GM12892 (cell line): ENCODE results near the gene MAPK12.

ENCODE experiments used
- DNase-seq: peaks from one replicate; pipeline ENCODE4 v3.0.0; 2011; ENCODE audit not compliant: insufficient read length
- FAIRE-seq: peaks from 2 replicates; lab custom pipeline; 2011; peaks lifted over from hg19 to GRCh38; lab: Jason Lieb, UNC
- POLR2A ChIP-seq: IDR thresholded peaks from 2 replicates; pipeline ENCODE4 v1.6.1; 2011; ENCODE audit warnings: low read depth, low read length, control low read depth
- POLR2AphosphoS5 ChIP-seq: IDR thresholded peaks from 2 replicates; pipeline ENCODE4 v1.6.1; 2011; ENCODE audit warnings: low read depth, low read length, control low read depth
- TAF1 ChIP-seq: IDR thresholded peaks from 2 replicates; pipeline ENCODE4 v1.6.1; 2011; ENCODE audit warnings: low read depth, mild to moderate bottlenecking, control low read depth, low read length, borderline replicate concordance

The MAPK12 gene

GRCh38 chr22:50286701-50287318, 25.3 kb upstream of the MAPK12 start:
- FAIRE-seq, result no peak
- TF ChIP-seq POLR2A (0 out of 2 replicates have a peak, but pooled peaks have one; percentile 9), POLR2AphosphoS5 (no peak)
- DNase-seq, result no peak

DNA sequence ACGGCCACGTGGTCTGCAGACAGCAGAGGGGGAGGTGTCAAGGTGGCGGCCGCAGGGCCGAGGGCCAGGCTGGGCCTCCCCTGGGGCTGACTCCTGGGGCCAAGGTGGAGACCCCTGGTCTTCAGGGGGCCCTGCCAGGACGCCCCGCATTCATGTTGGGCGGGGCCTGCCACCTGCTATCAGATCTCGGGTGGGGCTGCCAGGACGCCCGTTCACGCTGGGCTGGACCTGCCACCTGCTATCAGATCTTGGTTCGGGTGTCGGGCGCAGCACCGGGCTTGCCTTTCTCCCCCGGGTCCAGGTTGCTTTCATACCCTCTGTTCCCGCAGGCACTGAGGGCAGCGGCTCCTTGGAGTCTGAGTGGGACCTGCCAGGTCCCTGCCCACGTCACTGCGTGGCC, 24.8 kb upstream of the MAPK12 start:
- no peak for TF ChIP-seq POLR2A
- no peak for TF ChIP-seq TAF1
- no peak for TF ChIP-seq POLR2AphosphoS5
- DNase-seq (no peak), FAIRE-seq (no peak)

DNA sequence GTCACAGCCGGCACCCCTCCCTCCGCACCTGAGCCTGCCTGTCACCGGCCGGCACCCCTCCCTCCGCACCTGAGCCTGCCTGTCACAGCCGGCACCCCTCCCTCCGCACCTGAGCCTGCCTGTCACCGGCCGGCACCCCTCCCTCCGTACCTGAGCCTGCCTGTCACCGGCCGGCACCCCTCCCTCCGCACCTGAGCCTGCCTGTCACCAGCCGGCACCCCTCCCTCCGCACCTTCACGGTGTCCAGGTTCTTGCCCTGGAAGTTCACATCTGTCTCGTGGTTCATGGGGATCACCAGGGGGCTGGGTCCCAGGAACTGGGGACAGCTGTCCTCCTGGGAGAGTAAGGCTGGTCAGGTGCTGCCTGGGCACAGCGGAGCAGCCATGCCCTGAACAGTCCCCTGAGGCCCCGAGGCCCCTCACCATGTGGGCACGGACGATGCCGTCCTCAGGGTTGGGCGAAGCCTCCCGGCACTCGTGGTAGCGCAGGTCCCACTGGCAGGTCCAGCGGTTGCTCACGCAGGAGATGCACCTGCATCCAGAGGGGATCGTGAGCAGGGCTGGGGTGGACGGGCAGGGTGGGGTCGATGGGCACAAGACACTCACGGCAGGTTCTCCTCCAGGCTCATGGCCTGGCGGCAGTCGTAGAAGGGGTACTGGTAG, 24.2 kb upstream of the MAPK12 start:
- no peak for TF ChIP-seq POLR2AphosphoS5
- no peak for TF ChIP-seq TAF1
- TF ChIP-seq POLR2A, result no peak
- FAIRE-seq, result no peak
- no peak for DNase-seq

DNA sequence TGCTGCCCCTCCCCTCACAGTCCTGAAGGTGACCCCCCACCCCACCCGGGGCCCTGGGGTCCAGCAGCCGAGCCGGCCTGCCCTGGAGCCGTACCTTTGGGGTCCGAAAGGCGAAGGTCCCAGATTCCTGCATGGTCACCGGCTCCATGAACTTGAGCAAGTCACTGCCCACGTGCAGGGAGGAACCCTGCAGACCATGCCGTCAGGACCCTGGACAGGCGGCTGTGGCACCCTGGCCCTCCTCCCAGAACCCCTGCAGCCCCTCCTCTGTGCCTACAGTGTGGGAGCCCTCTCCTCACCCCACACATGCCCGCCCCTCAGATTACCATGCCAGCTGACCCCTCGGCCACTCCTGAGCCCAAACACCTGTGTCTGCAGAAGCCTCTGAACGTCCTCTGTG, 23.0 kb upstream of the MAPK12 start:
- DNase-seq (no peak), FAIRE-seq (no peak)
- TF ChIP-seq TAF1, result no peak
- no peak for TF ChIP-seq POLR2A
- TF ChIP-seq POLR2AphosphoS5, result no peak

GRCh38 chr22:50283821-50284220, 22.3 kb upstream of the MAPK12 start:
- no peak for DNase-seq
- no peak for FAIRE-seq
- TF ChIP-seq POLR2AphosphoS5 (no peak), TAF1 (no peak), POLR2A (no peak)

DNA sequence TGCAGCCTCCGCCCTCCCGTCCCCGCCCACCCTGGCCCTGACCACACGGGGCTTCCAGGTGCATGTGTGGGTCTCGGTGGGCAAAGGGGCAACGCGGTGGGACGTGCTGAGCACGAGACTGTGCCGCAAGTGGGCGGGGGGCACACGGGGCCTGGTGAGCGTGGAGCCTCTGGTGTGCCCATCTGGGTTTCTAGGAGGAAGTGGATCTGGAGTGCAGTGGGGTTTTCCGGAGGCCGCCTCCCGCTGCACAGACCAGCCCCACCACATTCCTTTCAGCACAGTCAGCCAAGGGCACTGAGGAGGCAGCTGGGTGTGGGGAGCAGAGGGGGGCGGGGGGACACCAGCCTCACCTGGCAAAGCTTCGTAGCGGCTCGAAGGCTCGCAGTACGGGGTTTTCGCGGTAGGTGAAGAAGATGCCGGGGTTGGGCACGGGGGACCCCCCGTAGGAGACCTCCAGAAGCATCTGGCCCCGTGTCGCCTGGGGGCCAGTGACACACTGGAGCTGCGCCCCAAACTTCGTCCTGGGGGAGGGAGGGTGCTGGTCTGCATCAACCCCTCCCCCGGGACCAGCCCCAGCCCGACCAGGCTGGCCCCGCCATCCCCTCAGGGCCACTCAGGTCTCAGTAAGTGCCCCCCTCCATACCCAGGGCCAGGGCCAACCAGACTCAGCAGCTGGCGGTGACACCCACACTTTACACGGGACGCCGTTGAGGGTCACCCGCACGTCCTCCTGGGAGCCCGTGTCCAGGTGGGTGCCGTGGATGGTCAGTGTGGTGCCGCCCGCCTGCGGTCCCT, 21.1 kb upstream of the MAPK12 start:
- no peak for FAIRE-seq
- DNase-seq, result no peak
- no peak for TF ChIP-seq POLR2AphosphoS5
- no peak for TF ChIP-seq POLR2A
- no peak for TF ChIP-seq TAF1

- TF ChIP-seq POLR2A (no peak), POLR2AphosphoS5 (no peak), TAF1 (no peak)
- FAIRE-seq (no peak), DNase-seq (no peak)
Measured at GRCh38 chr22:50281957-50282356, 20.5 kb upstream of the MAPK12 start.

DNA sequence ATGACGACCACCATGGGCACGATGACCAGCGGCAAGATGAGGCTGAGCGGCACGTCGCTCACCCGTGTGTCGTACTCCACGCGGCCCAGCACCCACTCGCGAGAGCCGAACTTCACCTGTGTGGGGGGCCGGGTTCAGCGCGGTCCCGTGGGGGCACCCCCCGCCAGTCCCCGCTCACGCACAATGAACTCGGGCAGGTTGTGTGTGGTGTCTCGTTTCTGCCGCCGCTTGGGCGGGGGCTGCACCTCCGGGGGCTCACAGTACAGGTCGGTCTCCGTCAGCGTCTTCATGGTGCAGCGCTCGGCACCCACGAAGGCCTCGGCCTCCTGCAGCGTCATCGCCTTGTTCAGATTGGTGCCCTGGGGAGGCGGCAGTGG, 19.9 kb upstream of the MAPK12 start:
- no peak for FAIRE-seq
- DNase-seq, result no peak
- no peak for TF ChIP-seq TAF1

GRCh38 chr22:50280708-50281383, 19.4 kb upstream of the MAPK12 start:
- DNase-seq (no peak), FAIRE-seq (no peak)
- TF ChIP-seq POLR2A (no peak), TAF1 (no peak), POLR2AphosphoS5 (no peak)

DNA sequence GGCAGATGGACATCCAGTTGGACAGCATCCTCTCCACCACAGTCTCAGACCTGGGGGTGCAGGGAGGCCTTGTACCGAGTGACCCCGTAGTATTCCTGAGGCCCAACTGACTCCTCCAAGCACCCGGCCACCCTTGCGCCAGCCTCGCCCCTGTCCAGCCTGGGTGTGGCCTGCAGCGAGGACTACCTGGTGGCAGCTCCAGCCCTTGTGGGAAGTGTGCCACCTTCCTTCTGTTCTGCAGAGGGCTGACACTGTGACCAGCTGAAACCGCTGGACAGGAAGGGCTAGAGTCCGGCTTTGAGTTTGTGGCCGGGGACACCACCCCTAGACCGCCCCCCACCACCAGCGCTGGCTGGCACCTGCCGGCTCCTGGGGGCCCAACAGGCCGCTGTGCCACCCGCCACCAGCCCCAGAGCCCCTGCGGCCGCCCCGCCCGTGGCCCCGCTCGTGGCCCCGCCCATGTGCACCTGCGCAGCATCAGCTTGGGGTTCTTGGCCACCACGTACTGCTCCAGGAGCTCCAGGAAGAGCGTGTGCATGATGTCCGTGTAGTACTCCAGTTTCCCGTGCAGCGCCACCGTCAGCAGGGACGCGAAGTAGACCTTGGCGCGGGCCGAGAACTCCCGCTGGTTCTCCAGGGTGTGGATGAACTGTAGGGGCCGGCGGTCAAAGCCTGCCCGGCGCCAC, 18.7 kb upstream of the MAPK12 start:
- TF ChIP-seq POLR2AphosphoS5 (no peak), POLR2A (no peak), TAF1 (no peak)
- DNase-seq (no peak), FAIRE-seq (no peak)
